ENCODE results near the gene ZFP36L1. TPM values are rescaled to one million over a fixed set of nuclear protein-coding genes. Genes with fewer than 3 reads are reported as not detected.
A peak's percentile ranks its signal among the peaks of the same experiment; 100 is the strongest.
"Not testable (repeated sequence)": the region's sequence is repeated elsewhere in the genome, so short reads cannot be mapped to it uniquely, and the experiment has no call there.

The ZFP36L1 gene
- total RNA-seq, 1 donor from 2014 or later = 199 TPM

DNA sequence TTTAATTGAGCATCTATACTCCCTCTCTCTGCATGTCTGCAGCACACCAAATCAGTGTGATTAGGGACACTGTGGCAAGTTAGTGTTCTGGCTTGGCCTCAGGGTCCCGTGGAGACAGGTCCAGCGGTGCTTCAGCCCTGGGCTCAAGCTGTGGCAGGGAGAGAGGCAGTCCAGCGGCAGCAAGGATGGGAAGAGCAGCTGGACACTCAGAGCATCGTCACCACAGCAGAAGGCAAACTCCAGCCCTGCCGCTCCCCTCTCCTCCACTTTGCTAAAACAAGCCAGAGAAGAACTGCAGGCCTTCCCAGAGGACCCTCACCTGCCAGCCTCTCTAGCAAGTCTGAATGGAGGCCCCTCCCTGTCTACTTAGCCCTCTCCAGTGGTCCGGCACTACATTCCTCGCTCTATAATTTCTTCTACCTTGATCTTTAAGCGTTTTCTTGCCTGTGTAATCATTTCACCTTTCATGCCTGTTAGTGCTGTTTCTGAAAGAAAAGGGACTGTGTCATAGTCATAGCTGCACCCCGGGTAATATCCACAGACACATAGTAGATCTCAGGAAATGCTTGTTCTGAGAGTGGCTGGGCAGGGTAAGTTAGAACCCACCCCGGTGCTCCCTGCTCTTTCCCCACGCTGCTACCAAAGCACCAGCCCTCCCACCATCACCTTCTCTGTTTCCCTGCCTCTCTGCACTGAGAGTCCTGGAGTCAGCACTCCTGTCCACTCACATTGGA lies 22.1 kb downstream of the ZFP36L1 start:
- DNase-seq (no peak), ATAC-seq (no peak)
- H3K27ac ChIP-seq = peak overlapping the region; percentile 77
- no peaks in the 10 kb centered on the region for H3K9me3 ChIP-seq
- intact Hi-C loops (cut with DNase I) = no loop called here
- TF ChIP-seq, protein P1, sequence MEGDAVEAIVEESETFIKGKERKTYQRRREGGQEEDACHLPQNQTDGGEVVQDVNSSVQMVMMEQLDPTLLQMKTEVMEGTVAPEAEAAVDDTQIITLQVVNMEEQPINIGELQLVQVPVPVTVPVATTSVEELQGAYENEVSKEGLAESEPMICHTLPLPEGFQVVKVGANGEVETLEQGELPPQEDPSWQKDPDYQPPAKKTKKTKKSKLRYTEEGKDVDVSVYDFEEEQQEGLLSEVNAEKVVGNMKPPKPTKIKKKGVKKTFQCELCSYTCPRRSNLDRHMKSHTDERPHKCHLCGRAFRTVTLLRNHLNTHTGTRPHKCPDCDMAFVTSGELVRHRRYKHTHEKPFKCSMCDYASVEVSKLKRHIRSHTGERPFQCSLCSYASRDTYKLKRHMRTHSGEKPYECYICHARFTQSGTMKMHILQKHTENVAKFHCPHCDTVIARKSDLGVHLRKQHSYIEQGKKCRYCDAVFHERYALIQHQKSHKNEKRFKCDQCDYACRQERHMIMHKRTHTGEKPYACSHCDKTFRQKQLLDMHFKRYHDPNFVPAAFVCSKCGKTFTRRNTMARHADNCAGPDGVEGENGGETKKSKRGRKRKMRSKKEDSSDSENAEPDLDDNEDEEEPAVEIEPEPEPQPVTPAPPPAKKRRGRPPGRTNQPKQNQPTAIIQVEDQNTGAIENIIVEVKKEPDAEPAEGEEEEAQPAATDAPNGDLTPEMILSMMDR (IDR thresholded peaks at IDR 0.05) = no peak
- no peak overlapping the region for H3K4me3 ChIP-seq
- peaks cover 22% of the 10 kb centered on the region for H3K4me1 ChIP-seq
- H3K36me3 ChIP-seq = no peaks in the 10 kb centered on the region
- H3K27me3 ChIP-seq (ENCODE audit: low read depth) = no peaks in the 10 kb centered on the region

GRCh38 chr14:68770051-68770450 lies 22.8 kb downstream of the ZFP36L1 start:
- H3K4me3 ChIP-seq = no peak overlapping the region
- no peaks in the 10 kb centered on the region for H3K36me3 ChIP-seq
- TF ChIP-seq, protein P1 (IDR thresholded peaks at IDR 0.05) = no peak
- no peaks in the 10 kb centered on the region for H3K27me3 ChIP-seq (ENCODE audit: low read depth)
- H3K9me3 ChIP-seq = no peaks in the 10 kb centered on the region
- intact Hi-C loops (cut with DNase I) = no loop called here
- H3K4me1 ChIP-seq = peaks cover 22% of the 10 kb centered on the region
- DNase-seq (no peak), ATAC-seq (no peak)
- peak overlapping the region; percentile 77 for H3K27ac ChIP-seq

- Histone ChIP-seq H3K4me3 (no peak overlapping the region), H3K27me3 (ENCODE audit: low read depth) (no peaks in the 10 kb centered on the region), H3K4me1 (peaks cover 22% of the 10 kb centered on the region), H3K9me3 (no peaks in the 10 kb centered on the region), H3K36me3 (no peaks in the 10 kb centered on the region), H3K27ac (no peak overlapping the region)
- DNase-seq = no peak
- intact Hi-C loops (cut with DNase I) = no loop called here
- ATAC-seq = no peak
- TF ChIP-seq, protein P1 (IDR thresholded peaks at IDR 0.05) = no peak
Measured at GRCh38 chr14:68768316-68768715, 24.6 kb downstream of the ZFP36L1 start.

DNA sequence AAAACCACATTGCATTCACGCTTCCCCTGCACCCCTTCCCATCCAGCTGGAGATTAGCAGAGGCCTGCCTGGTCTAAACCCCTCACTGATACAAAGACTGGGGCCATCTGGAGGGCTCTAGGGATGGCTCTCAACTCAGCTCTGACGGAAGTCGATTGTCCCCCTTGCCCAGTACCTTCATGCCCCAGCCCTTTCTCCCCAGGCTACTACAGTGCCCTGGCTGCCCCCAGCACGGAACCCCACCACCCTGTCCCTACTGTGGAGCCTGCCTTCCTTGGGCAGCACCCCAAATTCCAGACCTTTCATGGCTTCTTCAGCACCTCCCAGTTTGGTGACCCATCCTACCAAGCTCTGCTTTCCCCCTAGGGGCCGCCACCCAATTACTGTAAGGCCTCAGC lies 25.6 kb downstream of the ZFP36L1 start:
- H3K36me3 ChIP-seq = no peaks in the 10 kb centered on the region
- H3K27ac ChIP-seq = no peak overlapping the region
- no peak for ATAC-seq
- intact Hi-C loops (cut with DNase I) = no loop called here
- H3K27me3 ChIP-seq (ENCODE audit: low read depth) = no peaks in the 10 kb centered on the region
- TF ChIP-seq, protein P1 (IDR thresholded peaks at IDR 0.05) = no peak
- H3K4me1 ChIP-seq = peaks cover 27% of the 10 kb centered on the region
- no peak for DNase-seq
- H3K9me3 ChIP-seq = no peaks in the 10 kb centered on the region
- H3K4me3 ChIP-seq = no peak overlapping the region

DNA sequence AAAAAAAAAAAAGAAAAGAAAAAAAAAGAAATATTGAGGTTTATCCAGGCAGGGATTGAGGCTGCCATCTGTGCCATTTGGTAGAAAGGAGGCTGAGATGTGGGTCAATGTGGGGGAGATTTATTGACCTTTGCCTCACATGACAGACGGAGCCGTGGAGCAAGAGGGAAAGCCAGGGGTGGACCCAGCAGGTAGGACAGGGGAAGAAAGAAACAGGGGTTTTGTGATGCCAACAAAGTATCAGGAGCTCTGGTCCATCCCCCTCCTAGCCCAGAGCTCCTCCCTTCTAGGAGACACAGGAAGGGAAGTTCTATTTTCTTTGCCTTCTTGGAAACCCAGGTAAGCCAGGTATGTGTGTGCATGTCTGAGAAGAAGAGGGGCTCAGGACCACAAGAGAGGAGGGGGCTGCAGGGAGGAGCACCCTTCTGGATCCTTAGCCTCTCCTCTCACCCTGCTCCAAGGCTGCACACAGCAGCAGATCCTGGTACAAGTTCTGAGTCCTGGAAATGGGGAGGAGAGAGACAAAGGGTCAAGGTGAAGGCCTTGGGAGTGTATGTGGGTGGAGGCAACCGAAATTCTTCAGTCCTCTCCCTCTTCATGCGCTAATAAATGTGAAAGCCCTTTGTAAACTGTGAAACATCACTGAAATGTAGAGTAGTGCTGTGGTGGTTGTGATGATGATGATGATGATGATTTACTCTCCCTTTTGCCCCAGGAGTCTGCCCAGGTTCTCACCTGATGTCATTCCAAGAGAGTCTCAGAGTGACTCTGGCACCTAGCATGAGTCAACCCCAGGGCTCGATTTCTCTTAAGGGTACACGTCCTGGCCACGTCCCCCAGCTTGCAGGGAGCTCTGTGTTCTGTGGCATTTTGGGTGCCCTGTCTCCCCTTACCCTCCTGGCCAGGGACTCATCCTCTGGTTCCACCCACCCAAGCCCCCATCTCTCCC lies 26.3 kb downstream of the ZFP36L1 start:
- ATAC-seq (no peak), DNase-seq (no peak)
- no peaks in the 10 kb centered on the region for H3K27me3 ChIP-seq (ENCODE audit: low read depth)
- H3K27ac ChIP-seq = no peak overlapping the region
- no peaks in the 10 kb centered on the region for H3K9me3 ChIP-seq
- no peaks in the 10 kb centered on the region for H3K36me3 ChIP-seq
- H3K4me1 ChIP-seq = peaks cover 24% of the 10 kb centered on the region
- H3K4me3 ChIP-seq = no peak overlapping the region
- intact Hi-C loops (cut with DNase I) = no loop called here
- TF ChIP-seq, protein P1 (IDR thresholded peaks at IDR 0.05) = no peak

GRCh38 chr14:68763843-68764242 lies 29.0 kb downstream of the ZFP36L1 start:
- H3K4me3 ChIP-seq; H3K9me3 ChIP-seq; ATAC-seq; DNase-seq; H3K27me3 ChIP-seq (ENCODE audit: low read depth); H3K36me3 ChIP-seq; intact Hi-C loops (cut with DNase I): not testable (repeated sequence)
- H3K4me1 ChIP-seq = peaks cover 26% of the 10 kb centered on the region
- peak overlapping the region; percentile 53 for H3K27ac ChIP-seq

Measured in lower lobe of right lung (tissue), 2 donors.